Ammon's horn (tissue), 1 donor: Measurements from ENCODE around the gene SOHLH1.

Experiments used
- DNase-seq: peaks from one replicate; pipeline ENCODE4 v3.0.0-alpha.2; 2016; ENCODE audit warnings: low spot score

Gene SOHLH1

DNA sequence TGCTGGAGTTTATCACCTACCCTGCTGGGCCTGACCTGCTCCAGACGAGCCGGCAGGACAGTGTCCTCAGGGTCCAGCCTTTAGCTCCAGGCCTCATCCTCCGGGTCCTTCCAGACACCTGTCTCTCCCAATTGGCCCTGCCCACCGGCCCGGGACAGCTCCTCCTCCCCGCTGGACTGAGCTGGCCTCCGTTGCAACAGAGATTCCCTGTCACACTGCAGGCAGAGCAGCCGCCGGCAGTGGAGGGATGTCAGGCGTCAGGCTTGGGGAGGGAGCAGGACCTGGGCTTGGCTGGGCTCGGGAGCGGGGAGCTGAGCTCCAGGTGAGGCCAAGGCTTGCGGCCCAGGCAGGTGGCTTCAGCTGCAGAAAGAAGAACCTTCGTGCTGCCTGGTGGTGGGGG, 4.4 kb upstream of the SOHLH1 start:
- no peak for DNase-seq

DNA sequence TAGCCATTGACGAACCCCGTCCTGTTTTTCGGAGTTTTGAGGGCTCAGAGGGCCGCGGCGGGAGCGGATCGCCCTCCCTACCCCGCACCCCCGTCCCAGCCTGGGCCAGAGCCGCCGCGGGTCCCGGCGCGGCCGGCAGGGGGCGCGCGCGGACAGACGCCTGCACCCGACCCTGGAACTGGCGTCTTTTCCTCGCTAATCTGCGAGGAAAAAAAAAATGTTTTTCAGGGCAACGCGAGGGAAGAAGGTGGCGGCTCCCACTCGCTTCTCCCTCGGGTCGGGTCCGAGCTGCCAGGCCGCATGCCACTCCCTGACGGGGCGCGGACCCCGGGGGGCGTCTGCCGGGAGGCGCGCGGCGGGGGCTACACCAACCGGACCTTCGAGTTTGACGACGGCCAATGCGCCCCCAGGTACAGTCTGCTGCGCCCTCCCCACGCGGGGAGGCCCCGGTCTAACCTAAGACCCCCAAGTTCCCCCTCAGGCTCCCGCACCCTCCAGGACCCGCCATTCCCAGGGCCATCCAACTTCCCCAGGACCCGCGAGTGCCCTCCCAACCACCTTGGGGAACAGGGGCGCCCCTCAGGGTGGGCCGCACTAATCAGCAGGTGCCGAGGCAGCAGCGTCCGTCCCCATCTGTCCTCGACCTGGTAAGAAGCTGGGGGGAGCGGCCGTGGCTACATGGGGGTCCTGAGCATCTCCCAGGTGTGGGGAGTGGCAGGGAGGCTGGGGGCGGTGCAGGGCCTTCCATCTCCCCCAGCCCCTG, 2.9 kb upstream of the SOHLH1 start, which contains the start of gene KCNT1:
Gene KCNT1 (plus strand): TSS at position 227 of the 763 bp plus-strand sequence. CDS start 74 bp downstream, at position 301.
- DNase-seq, result no peak

- no peak for DNase-seq
These were observed 2.0 kb upstream of the SOHLH1 start for GRCh38 chr9:135701067-135701958.

DNA sequence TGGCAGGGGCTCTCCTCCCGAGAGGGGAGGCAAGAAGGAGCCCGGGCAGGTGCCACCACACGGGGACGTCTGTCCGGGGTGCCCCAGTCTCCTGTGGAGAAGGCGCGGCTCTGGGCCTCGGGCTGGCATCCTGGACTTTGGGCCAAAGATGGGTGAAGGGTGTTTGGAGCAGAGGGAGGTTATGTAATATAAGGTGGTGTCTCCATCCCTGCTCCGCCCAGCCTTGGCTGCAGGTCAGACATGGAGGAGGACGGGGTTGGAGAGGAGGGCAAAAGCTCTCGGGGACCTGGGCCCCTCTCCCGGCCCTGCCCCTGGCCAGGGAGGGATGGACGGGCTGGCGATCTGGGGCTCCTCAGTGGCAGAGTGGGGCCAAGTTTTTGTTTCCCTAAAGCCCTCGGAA, 1.2 kb upstream of the SOHLH1 start:
- no peak for DNase-seq

GRCh38 chr9:135698767-135699166, 514 bp downstream of the SOHLH1 start:
- DNase-seq, result no peak

- no peak for DNase-seq
These were observed 1.0 kb downstream of the SOHLH1 start for GRCh38 chr9:135698236-135698635.

- DNase-seq, result no peak
These were observed 2.1 kb downstream of the SOHLH1 start for GRCh38 chr9:135697226-135697625.

DNA sequence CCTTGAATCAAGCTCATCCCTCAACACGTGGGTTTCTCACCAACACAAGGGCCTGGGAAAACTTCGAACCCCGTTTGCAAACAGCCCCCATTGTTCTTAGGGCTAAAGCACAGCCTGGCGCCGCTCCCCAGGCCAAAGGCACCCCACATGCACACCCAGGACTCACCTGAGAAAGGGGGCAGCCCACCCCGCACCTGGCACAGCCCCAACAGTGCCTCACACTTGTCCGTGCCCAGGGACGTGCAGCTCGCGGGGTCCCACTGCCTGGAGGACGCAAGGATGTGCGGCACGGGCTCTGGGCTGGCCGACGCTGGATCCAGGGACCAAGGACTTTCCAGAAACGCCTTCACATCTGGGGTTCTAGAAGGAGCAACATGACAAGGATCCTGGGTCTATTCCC, 2.8 kb downstream of the SOHLH1 start:
- no peak for DNase-seq

DNA sequence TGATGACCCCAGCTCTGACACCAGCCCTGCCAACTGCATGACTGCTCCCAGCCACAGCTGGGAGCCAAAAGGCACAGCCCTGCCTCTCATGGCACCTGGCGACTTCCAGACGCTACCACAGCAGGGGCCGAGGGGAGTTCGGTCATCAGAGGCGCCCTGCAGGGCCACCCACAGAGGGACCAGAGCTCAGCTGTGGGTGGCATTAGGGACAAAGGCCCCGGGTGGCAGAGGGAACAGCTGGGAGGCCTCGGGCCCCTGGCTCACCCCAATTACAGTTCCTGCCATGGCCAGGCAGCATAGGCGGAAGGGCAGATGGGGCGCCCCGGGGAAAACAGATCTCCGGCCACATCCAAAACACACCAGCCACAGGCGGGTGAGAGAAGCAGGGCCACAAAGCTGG, 3.6 kb downstream of the SOHLH1 start:
- no peak for DNase-seq

- DNase-seq, result no peak
These were observed 4.2 kb downstream of the SOHLH1 start for GRCh38 chr9:135695036-135695435.

DNA sequence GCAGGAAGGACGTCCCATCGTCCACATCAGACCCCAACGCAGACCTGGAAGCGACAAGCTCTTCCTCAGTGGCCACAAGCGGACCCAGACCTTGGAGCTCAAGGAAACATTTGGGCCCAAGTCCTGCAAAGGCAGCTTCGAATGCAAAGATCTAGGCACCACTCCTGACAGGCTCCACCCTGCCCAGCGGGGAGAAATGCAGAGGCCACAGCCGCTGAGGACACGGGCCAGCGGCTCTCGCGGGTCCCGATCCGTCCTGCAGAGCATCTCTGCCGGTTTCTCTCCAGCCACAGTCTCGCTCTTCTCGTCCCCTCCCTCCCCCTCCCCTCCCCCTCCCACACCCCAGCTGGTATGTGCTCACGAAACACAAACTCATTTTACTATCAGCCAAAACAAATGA, 4.9 kb downstream of the SOHLH1 start:
- no peak for DNase-seq

- no peak for DNase-seq
These were observed 5.5 kb downstream of the SOHLH1 start for GRCh38 chr9:135693771-135694170.

GRCh38 chr9:135693265-135693664, 6.0 kb downstream of the SOHLH1 start:
- peak; percentile 56 for DNase-seq

- DNase-seq, result peak; percentile 56
These were observed 6.9 kb downstream of the SOHLH1 start for GRCh38 chr9:135692410-135692809.

- DNase-seq, result no peak
These were observed 8.3 kb downstream of the SOHLH1 start for GRCh38 chr9:135690836-135691570.

GRCh38 chr9:135689011-135689410, 10.3 kb downstream of the SOHLH1 start:
- no peak for DNase-seq

DNA sequence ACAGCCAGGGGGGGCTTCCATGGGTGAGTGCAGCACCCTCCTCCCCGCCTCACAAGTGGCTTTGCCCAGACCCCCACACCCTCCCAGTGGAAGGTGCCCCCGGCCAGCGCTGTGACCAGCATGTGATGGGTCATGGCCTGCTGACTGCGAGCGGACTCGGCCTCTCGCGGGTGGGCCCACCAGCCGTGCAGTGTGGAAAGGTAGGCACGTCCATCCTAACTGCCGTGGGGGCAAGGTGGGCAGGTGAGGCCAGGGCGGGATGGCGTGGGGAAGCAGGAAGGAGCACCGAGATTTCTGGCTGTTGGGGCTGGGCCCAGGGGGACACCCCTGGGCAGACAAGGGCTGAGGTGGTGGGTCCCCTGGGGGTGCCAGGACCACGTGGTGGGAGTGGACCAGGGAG, 12.1 kb downstream of the SOHLH1 start:
- no peak for DNase-seq

DNA sequence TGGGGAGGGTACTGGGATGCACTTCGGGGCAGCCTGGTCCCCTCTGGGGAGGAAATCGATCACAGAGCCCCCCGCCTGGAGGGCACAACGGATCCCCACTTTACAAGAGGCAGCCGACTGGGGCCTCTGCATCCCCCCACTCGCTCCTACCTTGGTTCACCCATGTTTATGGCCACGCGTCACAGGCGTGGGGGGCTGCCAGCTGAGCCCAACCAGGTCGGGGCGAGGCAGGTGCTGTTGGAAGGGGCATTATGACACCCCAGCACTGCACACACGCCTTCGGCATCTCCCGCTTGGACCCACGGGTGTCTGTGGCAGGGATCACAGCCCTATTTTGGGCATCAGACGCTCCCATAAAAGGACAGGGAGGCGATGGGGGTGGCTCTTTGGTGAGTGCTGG, 14.6 kb downstream of the SOHLH1 start:
- DNase-seq, result no peak

DNA sequence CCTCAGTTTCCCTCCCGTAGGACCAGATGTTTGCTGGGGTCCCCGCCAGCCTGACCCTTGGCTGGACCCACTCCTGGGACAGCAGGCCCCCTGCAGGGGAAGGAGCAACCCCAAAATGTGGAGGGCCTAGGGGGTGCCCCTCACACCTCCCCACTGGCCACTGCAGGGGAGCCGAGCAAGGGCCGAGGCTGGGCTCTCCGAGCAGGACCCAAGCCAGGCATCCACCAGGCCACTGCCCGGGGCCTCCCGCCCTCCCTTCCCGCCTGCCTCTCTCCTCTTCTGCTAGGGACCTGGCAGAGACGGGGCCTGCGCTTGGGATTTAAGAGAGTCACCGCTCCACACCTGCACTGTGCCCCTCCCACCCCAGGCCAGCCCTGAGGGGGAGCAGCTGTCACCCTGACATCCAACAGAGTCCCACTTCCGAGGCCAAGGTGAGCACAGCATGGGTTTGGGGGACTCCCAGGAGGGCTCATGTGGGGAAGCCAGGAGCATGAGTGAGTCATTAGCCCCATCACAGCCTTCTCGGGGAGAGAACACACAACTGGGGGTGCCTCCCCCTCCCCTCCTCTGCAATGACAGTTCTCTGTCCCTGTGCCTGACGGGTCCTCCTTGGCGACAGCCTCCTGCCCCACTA, 15.8 kb downstream of the SOHLH1 start:
- no peak for DNase-seq

- DNase-seq, result no peak
These were observed 18.1 kb downstream of the SOHLH1 start for GRCh38 chr9:135681161-135681560.

DNA sequence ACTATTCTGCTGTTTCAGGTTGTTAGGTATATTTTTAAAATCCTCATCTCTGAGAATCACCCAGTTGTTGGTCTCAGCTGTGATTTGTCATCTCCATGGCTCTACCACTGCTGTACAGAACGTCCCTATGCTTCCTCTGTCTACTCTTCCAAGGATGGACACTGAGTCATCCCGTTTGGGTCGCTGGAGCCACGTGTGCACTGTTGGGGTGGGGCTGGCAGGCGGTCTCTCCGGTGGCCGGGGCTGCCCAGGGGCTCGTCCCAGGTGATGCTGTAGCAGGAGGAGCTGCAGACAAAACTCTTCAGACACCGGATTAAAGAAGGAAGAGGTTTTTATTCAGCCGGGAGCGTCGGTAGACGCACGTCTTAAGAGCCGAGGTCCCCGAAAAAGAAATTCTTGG, 19.2 kb downstream of the SOHLH1 start:
- DNase-seq, result no peak
